GM19468 (cell line): ENCODE measurements around the gene NFIC.

Experiments used
- ATAC-seq: cut with Tn5 transposase; IDR thresholded peaks from one replicate; pipeline ENCODE4 v1.9.1; 2021; ENCODE audit warnings: mild to moderate bottlenecking, moderate library complexity, moderate number of reproducible peaks; ENCODE audit not compliant: unreplicated experiment; ENCODE audit errors: extremely low read depth

Gene NFIC

GRCh38 chr19:3357992-3358688, 8.2 kb upstream of the NFIC start:
- no peak for ATAC-seq

- no peak for ATAC-seq
These were observed 7.7 kb upstream of the NFIC start for GRCh38 chr19:3358689-3359014.

- no peak for ATAC-seq
These were observed 7.1 kb upstream of the NFIC start for GRCh38 chr19:3359015-3359918.

- no peak for ATAC-seq
These were observed 6.4 kb upstream of the NFIC start for GRCh38 chr19:3359919-3360420.

GRCh38 chr19:3360421-3361383, 5.7 kb upstream of the NFIC start:
- ATAC-seq, result no peak

- no peak for ATAC-seq
These were observed 4.8 kb upstream of the NFIC start for GRCh38 chr19:3361384-3362216.

- ATAC-seq, result no peak
These were observed 4.0 kb upstream of the NFIC start for GRCh38 chr19:3362217-3362906.

GRCh38 chr19:3363841-3364500, 2.4 kb upstream of the NFIC start:
- no peak for ATAC-seq

GRCh38 chr19:3364501-3364858, 1.9 kb upstream of the NFIC start:
- no peak for ATAC-seq

GRCh38 chr19:3365093-3365835, 1.1 kb upstream of the NFIC start:
- no peak for ATAC-seq

- ATAC-seq, result no peak
These were observed 607 bp downstream of the NFIC start for GRCh38 chr19:3366753-3367627.

GRCh38 chr19:3367628-3368440, 1.5 kb downstream of the NFIC start:
- ATAC-seq, result no peak

GRCh38 chr19:3368441-3368795, 2.0 kb downstream of the NFIC start:
- no peak for ATAC-seq

GRCh38 chr19:3368848-3369336, 2.5 kb downstream of the NFIC start:
- ATAC-seq, result no peak

- no peak for ATAC-seq
These were observed 3.2 kb downstream of the NFIC start for GRCh38 chr19:3369337-3370213.
